ENCODE results near the gene SPRY4. TPM values are rescaled to one million over a fixed set of nuclear protein-coding genes. Genes with fewer than 3 reads are reported as not detected.
A peak's percentile ranks its signal among the peaks of the same experiment; 100 is the strongest.
"Not testable (repeated sequence)": the region's sequence is repeated elsewhere in the genome, so short reads cannot be mapped to it uniquely, and the experiment has no call there.

SPRY4 gene
- total and polyA plus RNA-seq, 8 donors: 1.5 to 6.3 (median 2.9) TPM

GRCh38 chr5:142363619-142363963 is 38.8 kb upstream of the SPRY4 start:
- ATAC-seq (no peak), DNase-seq (no peak), FAIRE-seq (no peak)
- no peak overlapping the region for H3K4me3 ChIP-seq
- H3K27me3 ChIP-seq: no peaks in the 10 kb centered on the region
- peak overlapping the region in 1 of 4 donors; percentile 77 for H3K27ac ChIP-seq
- intact Hi-C loops (cut with DNase I): no loop called here
- 87 to 91% methylated on average over 5 of the region's 5 CpGs for WGBS, 2 donors
- H3K4me1 ChIP-seq: peaks cover 0 to 12% (median 0%) of the 10 kb centered on the region in 3 donors
- TF ChIP-seq CTCF (IDR thresholded peaks at IDR 0.05): no peak
- H3K9me3 ChIP-seq: no peaks in the 10 kb centered on the region
- H3K36me3 ChIP-seq: no peaks in the 10 kb centered on the region

DNA sequence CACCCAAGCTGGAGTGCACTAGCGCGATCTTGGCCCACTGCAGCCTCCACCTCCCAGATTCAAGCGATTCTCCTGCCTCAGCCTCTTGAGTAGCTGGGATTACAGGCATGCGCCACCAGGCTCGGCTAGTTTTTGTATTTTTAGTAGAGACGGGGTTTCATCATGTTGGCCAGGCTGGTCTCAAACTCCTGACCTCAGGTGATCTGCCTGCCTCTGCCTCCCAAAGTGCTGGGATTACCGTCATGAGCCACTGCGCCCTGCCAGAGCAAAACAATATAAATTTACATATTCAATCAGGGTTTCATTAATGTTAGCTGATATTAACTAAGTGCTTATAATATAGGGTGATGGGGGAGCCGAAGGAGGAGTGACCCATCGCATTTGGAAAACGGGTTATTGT is 37.4 kb upstream of the SPRY4 start:
- H3K27me3 ChIP-seq; ATAC-seq; FAIRE-seq; intact Hi-C loops (cut with DNase I); H3K9me3 ChIP-seq; DNase-seq; H3K36me3 ChIP-seq; H3K4me3 ChIP-seq: not testable (repeated sequence)
- Histone ChIP-seq H3K4me1 (peaks cover 0 to 12% (median 0%) of the 10 kb centered on the region in 3 donors), H3K27ac (peak overlapping the region in 3 of 4 donors; percentile 0 to 84 (median 77))
- 83 to 90% methylated on average over 11 of the region's 11 CpGs for WGBS, 2 donors

DNA sequence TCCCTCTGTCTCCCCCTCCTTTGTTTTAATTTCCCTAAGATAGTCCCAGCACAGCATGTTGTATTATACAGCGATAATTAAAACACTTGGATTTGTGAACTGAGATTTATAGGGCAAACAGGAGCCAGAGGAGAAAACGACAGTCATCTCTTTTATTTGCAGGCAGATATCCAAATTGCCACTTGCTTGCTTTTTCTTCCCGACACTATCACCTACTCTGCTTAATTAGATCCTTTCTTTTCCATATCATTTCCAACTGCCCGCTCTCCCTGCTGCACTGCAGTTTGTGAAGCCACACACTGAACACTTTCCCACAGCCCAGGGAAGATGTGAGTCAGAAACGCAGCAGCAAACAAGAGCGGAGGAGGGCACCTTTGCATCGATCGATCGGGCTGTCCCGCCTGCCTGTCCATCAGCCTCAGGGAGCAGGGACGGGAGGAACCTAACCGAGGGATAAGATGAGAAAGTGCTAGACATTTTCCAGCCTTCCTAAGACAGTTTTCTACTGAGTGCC is 35.8 kb upstream of the SPRY4 start:
- TF ChIP-seq CTCF (IDR thresholded peaks at IDR 0.05): no peak
- Histone ChIP-seq H3K27ac (peak overlapping the region in 2 of 4 donors; percentile 37 to 77), H3K4me3 (no peak overlapping the region), H3K27me3 (peaks cover 0 to 3% (median 0%) of the 10 kb centered on the region in 4 donors), H3K36me3 (no peaks in the 10 kb centered on the region), H3K9me3 (no peaks in the 10 kb centered on the region), H3K4me1 (peaks cover 0 to 12% (median 0%) of the 10 kb centered on the region in 3 donors)
- intact Hi-C loops (cut with DNase I): no loop called here
- FAIRE-seq (no peak), ATAC-seq (peak; percentile 51 to 64 (median 58)), DNase-seq (peak in 4 of 6 donors; percentile 24 to 56 (median 44))
- WGBS, 2 donors: 12 to 13% methylated on average over 12 of the region's 12 CpGs

DNA sequence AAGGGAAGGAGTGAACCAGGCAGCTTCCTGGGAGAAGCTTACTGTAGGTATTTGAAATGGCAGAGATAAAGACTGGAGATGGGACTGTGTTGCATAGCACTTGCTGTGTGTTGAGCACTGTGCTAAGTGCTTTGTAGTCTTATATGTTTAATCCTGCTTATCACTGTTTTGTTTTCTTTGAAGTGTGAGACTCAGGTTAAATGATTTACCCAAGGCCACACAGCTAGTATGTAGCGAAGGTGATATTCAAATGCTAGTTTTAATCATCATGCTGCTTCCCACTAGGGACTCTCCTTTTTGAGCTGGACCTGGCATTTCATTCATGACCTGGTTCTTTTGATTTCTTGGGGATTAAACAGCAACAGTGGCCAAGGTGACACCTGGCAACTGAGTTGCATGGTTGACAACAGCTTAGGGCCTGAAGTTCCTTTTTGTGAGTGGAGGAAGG is 35.3 kb upstream of the SPRY4 start:
- no peak for FAIRE-seq

GRCh38 chr5:142358648-142359047 is 33.8 kb upstream of the SPRY4 start:
- no peaks in the 10 kb centered on the region for H3K9me3 ChIP-seq
- no peak for DNase-seq
- no peak for TF ChIP-seq CTCF (IDR thresholded peaks at IDR 0.05)
- peaks cover 0 to 3% (median 0%) of the 10 kb centered on the region in 4 donors for H3K27me3 ChIP-seq
- H3K4me3 ChIP-seq: no peak overlapping the region
- WGBS, 2 donors: 75 to 91% methylated on average over 5 of the region's 5 CpGs
- intact Hi-C loops (cut with DNase I): no loop called here
- H3K4me1 ChIP-seq: peaks cover 0 to 12% (median 0%) of the 10 kb centered on the region in 3 donors
- ATAC-seq: no peak
- no peaks in the 10 kb centered on the region for H3K36me3 ChIP-seq
- H3K27ac ChIP-seq: no peak overlapping the region
- no peak for FAIRE-seq

More for the DNA sequence above, 35.3 kb upstream of the SPRY4 start:
- 17 to 18% methylated on average over 1 of the region's 1 CpG for WGBS, 2 donors
- Histone ChIP-seq H3K27ac (peak overlapping the region in 2 of 4 donors; percentile 37 to 77), H3K36me3 (no peaks in the 10 kb centered on the region), H3K27me3 (peaks cover 0 to 3% (median 0%) of the 10 kb centered on the region in 4 donors), H3K9me3 (no peaks in the 10 kb centered on the region), H3K4me3 (no peak overlapping the region), H3K4me1 (peaks cover 0 to 12% (median 0%) of the 10 kb centered on the region in 3 donors)
- peak in 1 of 4 donors; percentile 6 for ATAC-seq
- TF ChIP-seq CTCF (IDR thresholded peaks at IDR 0.05): no peak
- intact Hi-C loops (cut with DNase I): no loop called here
- no peak for DNase-seq
